Measurements from ENCODE around the gene NRP2. TPM values are rescaled to one million over a fixed set of nuclear protein-coding genes. Genes with fewer than 3 reads are reported as not detected.

Gene NRP2
- total and polyA plus RNA-seq, 10 donors: 3.1 to 49.9 (median 26.2) TPM

DNA sequence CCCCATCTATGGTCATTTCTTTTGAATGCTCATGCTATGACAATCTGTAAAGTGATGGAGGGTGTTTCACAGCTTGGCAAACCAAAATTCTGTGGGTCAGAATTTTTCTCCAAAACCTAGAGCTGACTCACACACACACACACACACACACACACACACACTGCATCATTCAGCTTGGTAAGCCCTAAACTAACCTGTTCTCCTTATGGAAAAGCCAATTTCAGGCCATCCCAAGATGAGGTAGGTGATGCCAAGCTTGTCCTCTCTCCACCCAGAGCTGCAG is 45.0 kb upstream of the NRP2 start:
- no peak for DNase-seq
- no peak overlapping the region for H3K27ac ChIP-seq
- intact Hi-C loops (cut with DNase I; ENCODE audit: low total_unique reads): no loop called here
- no peaks in the 10 kb centered on the region for H3K27me3 ChIP-seq (replicated peaks in 1 of 7)
- no peaks in the 10 kb centered on the region for H3K36me3 ChIP-seq
- TF ChIP-seq POLR2AphosphoS5 (IDR thresholded peaks at IDR 0.05) (no peak), POLR2A (IDR thresholded peaks at IDR 0.05) (no peak)
- TF ChIP-seq, protein P1, sequence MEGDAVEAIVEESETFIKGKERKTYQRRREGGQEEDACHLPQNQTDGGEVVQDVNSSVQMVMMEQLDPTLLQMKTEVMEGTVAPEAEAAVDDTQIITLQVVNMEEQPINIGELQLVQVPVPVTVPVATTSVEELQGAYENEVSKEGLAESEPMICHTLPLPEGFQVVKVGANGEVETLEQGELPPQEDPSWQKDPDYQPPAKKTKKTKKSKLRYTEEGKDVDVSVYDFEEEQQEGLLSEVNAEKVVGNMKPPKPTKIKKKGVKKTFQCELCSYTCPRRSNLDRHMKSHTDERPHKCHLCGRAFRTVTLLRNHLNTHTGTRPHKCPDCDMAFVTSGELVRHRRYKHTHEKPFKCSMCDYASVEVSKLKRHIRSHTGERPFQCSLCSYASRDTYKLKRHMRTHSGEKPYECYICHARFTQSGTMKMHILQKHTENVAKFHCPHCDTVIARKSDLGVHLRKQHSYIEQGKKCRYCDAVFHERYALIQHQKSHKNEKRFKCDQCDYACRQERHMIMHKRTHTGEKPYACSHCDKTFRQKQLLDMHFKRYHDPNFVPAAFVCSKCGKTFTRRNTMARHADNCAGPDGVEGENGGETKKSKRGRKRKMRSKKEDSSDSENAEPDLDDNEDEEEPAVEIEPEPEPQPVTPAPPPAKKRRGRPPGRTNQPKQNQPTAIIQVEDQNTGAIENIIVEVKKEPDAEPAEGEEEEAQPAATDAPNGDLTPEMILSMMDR (IDR thresholded peaks at IDR 0.05 in 8 of 11, conservative IDR thresholded peaks at IDR 0.05 in 3 of 11): no peak
- H3K4me3 ChIP-seq: no peak overlapping the region
- H3K9me3 ChIP-seq: peaks cover 0 to 8% (median 0%) of the 10 kb centered on the region in 8 donors
- H3K4me1 ChIP-seq: no peaks in the 10 kb centered on the region

DNA sequence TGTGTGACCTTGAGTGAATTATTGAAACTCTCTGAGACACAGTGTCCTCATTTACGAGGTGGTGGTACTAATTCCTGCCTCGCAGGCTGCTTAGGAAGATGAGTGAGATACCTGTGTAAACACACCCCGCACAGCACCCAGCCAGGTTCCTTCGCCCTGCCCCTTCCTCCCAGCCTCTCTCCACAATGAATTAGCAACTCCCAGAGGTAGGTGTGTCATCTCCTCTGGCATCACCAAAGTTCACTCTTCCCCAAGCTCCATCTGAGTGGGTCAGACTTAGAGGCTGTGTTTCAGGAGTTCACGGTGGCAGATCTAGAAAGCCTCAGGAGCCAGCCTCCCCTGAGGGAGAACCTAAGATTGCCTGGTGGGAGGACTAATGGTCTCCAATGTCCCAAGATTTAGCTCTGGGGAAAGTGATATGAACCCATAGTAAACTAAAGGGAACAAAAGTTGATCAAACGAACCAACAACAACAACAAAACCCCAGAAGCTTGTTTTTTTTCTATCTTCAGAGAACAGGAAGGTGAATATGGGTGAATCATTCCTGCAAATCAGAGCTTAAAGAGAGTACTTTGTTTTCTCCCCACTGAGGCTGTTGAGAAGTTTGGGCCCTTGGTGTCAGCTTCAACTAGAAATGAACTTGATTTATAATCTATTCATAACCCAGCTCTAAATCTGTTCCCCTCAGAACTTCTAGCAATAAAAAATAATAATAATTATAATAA is 44.4 kb upstream of the NRP2 start:
- Histone ChIP-seq H3K4me1 (no peaks in the 10 kb centered on the region), H3K9me3 (peaks cover 0 to 8% (median 0%) of the 10 kb centered on the region in 8 donors), H3K4me3 (no peak overlapping the region), H3K27ac (no peak overlapping the region), H3K27me3 (replicated peaks in 1 of 7) (peaks cover 0 to under 1% (median 0%) of the 10 kb centered on the region in 7 donors), H3K36me3 (no peaks in the 10 kb centered on the region)
- intact Hi-C loops (cut with DNase I; ENCODE audit: low total_unique reads): no loop called here
- no peak for TF ChIP-seq POLR2AphosphoS5 (IDR thresholded peaks at IDR 0.05)
- no peak for TF ChIP-seq POLR2A (IDR thresholded peaks at IDR 0.05)
- TF ChIP-seq, protein P1 (IDR thresholded peaks at IDR 0.05 in 8 of 11, conservative IDR thresholded peaks at IDR 0.05 in 3 of 11): no peak
- DNase-seq: no peak
- 72 to 80% (median 77%) methylated on average over 6 of the region's 6 CpGs for WGBS, 5 donors

DNA sequence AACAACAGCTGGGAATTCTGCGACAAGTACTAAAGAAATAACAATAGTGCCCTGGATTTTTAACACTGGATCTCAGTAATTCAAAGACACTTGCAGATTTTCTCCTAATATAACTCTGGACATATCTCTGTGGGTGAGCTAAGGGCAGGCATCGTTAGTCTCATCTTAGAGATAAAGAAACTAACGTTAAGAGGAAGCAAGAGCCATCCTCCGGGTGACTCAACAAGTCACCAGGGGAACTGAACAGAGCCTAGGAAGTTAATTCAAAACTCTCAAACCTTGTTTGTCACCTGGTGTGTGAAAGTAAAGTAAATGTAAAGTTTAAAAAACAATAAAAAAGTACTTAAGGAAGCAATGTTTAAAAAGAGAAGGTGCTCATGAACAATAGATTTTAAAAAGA is 41.6 kb upstream of the NRP2 start:
- Histone ChIP-seq H3K4me1 (no peaks in the 10 kb centered on the region), H3K27ac (no peak overlapping the region), H3K4me3 (no peak overlapping the region), H3K27me3 (replicated peaks in 1 of 7) (peaks cover 0 to 4% (median 0%) of the 10 kb centered on the region in 7 donors), H3K36me3 (no peaks in the 10 kb centered on the region), H3K9me3 (peaks cover 0 to 8% (median 0%) of the 10 kb centered on the region in 8 donors)
- no peak for DNase-seq
- TF ChIP-seq POLR2AphosphoS5 (IDR thresholded peaks at IDR 0.05) (no peak), POLR2A (IDR thresholded peaks at IDR 0.05) (no peak)
- TF ChIP-seq, protein P1 (IDR thresholded peaks at IDR 0.05 in 8 of 11, conservative IDR thresholded peaks at IDR 0.05 in 3 of 11): no peak
- WGBS, 5 donors: 57 to 64% (median 57%) methylated on average over 4 of the region's 4 CpGs
- intact Hi-C loops (cut with DNase I; ENCODE audit: low total_unique reads): no loop called here

DNA sequence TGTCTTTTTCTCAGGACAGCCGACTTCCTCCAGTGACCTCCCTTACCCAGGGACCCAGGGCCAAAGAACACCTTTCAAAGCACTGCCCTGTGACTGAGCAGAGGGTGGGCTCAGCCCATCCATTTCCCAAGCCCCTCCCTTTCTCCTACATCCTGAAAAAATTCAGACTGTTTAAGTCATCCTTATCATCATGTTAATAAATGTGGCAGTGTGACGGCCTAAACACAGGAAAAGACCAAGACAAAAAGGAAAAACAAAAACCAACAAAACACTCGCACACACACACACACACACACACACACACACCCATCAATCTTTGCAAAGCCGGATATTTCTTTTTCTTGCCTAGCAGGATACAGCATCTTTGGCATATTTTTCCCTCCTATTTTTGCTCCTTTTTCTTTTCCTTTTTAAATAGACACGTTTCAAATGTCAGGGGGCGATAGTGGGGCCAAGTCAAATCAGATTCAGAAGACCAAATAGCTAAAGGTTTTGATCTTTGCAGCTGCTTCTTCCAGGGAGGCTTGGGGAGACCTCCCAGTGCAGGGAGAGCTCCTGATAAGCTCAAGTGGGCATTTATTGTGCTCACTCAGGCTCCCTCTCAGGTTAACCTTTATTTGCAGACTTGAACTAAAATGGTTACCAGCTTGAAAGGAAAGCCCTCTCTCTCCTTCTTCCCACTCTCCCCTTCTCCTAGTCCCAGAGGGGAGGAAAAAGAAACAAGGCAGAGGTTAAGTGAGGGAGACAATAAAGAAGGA is 39.5 kb upstream of the NRP2 start:
- Histone ChIP-seq H3K9me3 (peaks cover 0 to 8% (median 0%) of the 10 kb centered on the region in 8 donors), H3K27me3 (replicated peaks in 1 of 7) (peaks cover 0 to 4% (median 0%) of the 10 kb centered on the region in 7 donors), H3K4me3 (no peak overlapping the region), H3K4me1 (no peaks in the 10 kb centered on the region), H3K27ac (no peak overlapping the region), H3K36me3 (no peaks in the 10 kb centered on the region)
- TF ChIP-seq, protein P1 (IDR thresholded peaks at IDR 0.05 in 8 of 11, conservative IDR thresholded peaks at IDR 0.05 in 3 of 11): no peak
- DNase-seq: no peak
- intact Hi-C loops (cut with DNase I; ENCODE audit: low total_unique reads): no loop called here
- 44 to 51% (median 50%) methylated on average over 6 of the region's 6 CpGs for WGBS, 5 donors
